ENCODE results near the gene LARGE1.

The LARGE1 gene

DNA sequence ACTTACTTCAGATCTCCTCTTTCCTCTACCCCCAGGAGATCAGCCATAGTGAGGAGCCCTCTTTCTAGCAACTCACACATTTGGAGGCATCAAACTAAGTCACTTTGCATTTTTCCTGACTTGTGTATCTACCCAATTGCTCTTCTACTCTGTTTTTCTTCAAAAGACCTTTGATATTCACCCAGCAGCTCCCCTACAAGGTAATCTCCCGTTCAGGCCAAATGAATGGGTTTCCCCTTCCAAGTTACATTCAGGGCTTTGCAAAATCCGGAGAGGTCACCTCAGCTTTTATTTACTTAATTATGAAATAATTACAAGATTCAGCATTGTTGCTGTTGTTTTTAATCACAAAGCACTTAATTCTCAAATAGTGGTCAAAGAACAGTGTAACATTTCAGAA lies 6.1 kb downstream of the LARGE1 start:
- DNase-seq (ENCODE audit: low read depth, low spot score): no peak

GRCh38 chr22:33913188-33913587 lies 7.1 kb downstream of the LARGE1 start:
- no peak for DNase-seq (ENCODE audit: low read depth, low spot score)

DNA sequence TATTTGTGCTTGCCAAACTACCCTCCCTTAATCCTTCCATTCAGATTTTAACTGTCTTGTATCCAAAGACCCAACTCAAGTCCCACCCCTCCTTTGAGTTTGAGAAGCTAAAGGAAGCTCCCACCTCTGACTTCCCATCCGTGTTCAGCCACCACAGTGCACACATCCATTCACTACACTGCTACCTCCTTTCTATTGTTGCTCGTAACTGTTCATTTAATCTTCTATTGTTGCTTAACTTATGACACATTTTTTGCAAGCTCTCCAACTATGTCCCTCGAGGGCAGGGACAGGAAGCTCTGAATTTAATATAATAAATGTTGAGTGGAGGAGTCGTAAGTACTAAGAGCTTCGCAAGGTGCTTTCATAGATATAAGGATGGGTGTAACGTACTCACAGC lies 10.4 kb downstream of the LARGE1 start:
- no peak for DNase-seq (ENCODE audit: low read depth, low spot score)

DNA sequence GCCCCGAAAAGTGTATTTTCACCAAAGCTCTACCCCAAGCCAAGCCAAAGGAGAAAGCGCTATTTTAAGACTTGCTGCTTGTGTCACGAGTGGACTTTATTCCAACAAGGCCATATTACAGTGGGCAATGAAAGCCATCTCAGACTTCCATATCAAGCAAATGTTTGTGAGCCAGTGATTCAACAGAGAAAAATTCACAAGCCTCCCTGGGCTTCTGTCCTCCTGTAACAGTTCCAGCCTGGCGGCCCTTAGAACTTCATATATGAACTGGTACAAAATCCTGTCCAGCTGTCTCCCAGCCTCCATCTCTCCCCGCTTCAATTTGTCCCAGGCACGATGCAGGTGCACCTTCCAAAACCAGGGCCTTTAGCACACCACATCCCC lies 11.2 kb downstream of the LARGE1 start:
- DNase-seq (ENCODE audit: low read depth, low spot score): no peak

DNA sequence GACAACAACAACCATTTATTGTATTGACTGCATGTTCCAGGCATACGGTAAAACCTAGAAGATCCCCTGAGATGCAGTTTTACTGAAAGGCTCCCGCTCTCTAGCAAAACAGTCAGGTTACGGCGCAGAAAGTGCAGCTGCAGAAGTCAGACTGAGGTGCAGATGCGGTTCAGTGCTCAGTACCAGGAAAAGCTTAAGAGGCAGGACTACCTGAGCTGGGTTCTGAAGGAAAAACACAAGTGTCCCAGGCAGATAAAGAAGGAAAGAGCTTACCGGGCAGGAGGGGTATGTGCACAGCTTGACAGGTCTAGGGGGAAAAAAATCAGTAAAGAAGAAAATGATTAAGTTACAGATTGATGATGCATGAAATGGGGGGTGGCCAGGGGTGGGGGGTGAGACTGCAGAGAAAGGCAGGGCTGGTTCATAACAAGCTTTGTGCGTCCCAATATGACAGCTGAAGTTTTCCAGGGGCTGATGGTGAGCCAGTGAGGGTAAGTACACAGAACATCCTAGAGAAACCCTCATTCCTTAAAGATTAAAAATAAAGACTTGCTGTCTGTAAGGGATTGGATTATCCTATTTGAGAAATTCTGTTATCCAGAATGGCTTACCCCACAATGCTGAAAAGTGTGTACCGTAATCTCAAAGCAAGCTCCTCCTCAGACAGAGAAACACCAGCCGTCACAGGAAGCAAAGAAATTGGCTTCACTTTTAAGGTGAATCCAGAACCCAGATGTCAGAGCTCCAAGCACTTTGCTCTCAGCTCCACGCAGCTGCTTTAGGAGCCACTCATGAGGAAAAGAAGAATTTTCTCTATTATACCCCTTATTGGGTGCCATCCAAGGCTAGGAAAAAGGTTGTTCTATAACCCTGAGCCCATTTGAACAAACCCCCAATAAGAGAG lies 11.9 kb downstream of the LARGE1 start:
- DNase-seq (ENCODE audit: low read depth, low spot score): no peak

DNA sequence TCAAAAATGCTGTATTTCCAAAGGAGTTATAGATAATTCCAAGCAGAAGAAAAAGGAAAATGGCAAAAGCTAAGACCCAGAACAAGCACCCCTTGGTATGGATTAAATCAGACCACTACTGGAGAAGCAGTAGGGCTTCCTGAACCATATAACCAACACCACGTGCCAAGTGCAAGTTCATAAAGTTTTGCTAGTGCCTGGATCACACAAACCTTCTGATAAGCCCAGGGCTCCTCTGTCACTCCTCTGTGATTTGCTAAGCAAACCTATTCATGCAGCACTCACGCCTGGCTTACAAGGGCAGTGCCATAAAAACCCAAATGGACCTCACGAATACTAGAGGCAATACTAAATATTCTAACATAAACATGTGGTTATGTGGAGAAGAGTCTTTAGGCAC lies 13.3 kb downstream of the LARGE1 start:
- no peak for DNase-seq (ENCODE audit: low read depth, low spot score)

DNA sequence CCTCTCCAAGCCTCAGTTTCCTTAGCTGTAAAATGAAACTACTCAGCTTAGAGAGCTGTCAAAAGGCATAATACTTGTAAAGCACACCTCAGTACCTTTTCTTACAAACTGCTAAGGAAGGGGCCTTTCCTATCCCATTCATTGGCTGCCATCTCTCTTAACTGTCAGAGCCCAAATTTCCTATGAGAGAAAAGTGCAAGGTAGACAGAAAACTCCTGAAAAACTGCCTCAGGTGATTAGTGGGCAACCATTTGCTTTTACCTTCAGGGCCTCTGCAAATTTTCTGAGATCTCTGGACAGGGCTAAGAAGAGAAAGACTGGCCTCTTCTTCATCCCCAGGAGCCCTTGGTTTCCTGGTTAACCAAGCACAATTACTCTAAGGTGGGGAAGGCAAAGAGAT lies 13.8 kb downstream of the LARGE1 start:
- no peak for DNase-seq (ENCODE audit: low read depth, low spot score)

DNA sequence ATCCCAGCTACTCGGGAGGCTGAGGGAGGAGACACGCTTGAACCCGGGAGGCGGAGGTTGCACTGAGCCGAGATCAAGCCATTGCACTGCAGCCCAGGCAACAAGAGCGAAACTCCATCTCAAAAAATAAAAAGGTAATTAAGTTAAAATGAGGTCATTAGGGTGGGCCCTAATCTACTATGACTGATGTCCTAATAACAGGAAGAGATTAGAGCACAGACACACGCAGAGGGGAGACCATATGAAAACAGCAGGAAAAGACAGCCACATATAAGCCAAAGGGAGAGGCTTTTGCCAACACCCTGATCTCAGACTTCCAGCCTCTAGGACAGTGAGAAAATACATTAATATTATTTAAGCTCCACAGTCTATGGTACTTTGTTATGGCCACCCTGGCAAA lies 17.3 kb downstream of the LARGE1 start:
- DNase-seq (ENCODE audit: low read depth, low spot score): no peak

DNA sequence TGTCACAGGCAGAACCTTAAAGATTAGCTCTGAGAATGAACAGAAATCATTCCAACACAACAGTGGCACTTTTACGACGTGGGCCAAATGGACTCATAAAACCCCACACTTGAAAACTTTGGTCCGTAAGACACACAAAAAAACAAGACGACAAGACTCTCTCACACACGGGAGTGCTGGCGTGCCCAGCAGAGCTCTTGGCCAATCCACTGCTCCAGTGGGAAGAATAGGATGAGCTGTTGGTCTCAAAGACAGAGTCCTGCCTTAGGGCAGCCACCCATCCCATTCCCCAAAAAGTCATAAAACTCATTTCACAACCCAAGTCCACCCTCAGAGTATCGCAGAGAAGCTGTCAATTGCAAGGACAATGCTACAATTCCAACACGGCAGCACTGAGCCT lies 18.2 kb downstream of the LARGE1 start:
- no peak for DNase-seq (ENCODE audit: low read depth, low spot score)

- no peak for DNase-seq (ENCODE audit: low read depth, low spot score)
Observed at GRCh38 chr22:33898121-33898520, 22.2 kb downstream of the LARGE1 start.

GRCh38 chr22:33897448-33897835 lies 22.8 kb downstream of the LARGE1 start:
- DNase-seq (ENCODE audit: low read depth, low spot score): no peak

DNA sequence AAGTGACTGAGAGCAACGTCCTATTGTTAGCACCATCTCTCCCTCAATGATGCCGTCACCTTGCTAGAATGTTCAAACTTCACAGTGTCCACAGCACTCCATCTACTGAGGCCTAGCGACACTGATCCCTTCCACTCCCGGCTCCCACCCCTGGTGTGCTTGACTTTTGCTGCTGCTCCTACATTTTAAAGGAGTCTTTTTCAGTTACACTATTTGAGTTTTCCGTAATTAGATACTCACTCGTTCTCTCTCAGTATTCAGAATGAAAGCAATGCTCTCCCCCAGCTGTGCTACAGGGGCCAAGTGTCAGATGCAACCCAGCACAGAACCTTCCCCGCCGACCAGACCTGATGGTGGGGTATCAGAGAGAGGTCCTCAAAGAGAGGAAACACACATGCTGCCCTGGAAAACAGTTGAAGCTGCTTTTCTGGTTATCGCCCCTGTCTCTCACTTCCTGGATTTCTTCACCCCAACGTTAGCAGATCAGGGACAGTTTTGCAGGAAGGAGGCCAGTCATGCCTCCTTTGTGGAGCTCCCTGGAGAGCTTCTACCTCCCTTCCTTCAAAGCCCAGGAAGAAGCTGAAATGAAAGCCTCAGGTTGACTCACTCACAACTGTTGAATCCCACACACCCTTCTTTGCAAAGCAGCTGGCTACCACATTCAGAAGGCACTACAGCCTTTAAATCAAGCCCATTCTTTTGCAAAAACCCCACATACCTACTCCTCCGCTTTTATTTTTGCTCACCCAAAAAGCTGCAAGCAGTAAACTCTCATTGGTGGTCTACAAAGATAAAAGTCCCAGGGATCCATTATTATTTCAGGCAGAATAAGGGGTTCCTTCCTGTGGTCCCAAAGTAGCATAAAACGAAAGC lies 23.5 kb downstream of the LARGE1 start:
- DNase-seq (ENCODE audit: low read depth, low spot score): no peak

- DNase-seq (ENCODE audit: low read depth, low spot score): no peak
Observed at GRCh38 chr22:33896154-33896553, 24.1 kb downstream of the LARGE1 start.

DNA sequence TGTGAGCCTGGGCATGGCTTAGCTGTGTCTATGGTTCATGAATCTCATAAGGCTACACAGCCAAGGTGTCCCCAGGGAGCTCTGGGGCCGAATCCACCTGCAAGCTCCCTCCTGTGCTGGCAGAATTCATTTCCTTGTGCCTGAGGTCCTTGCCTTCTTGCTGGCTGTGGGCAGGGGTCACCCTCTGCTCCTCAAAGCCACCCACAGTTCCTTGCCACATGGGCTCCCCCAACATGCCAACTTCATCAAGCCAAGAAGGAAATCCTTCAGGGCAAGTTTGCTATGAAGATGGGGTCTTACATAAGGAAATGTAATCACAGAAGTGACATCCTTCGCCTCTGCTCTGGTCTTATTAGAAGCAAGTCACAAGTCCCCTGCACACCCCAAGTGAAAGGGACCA lies 24.8 kb downstream of the LARGE1 start:
- no peak for DNase-seq (ENCODE audit: low read depth, low spot score)

GRCh38 chr22:33894515-33894914 lies 25.8 kb downstream of the LARGE1 start:
- DNase-seq (ENCODE audit: low read depth, low spot score): no peak

- no peak for DNase-seq (ENCODE audit: low read depth, low spot score)
Observed at GRCh38 chr22:33894036-33894435, 26.2 kb downstream of the LARGE1 start.

DNA sequence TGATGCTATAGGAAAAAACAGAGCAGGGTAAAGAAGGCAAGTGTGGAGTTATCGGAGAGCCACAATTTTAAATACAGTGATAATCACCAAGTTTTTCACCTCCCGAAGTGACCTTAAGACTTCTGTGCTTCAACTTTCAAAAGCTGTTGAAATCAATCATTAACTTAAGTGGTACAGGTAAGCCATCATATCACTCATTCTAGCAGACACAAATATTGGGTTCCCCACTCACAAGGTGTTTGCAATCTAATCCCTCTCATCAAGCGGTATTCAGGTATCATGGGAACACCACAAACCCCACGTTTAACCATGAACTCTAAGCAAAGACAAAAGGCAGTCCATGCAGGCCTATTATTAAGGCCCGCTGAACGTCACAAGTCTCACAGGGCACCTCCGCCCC lies 26.8 kb downstream of the LARGE1 start:
- DNase-seq (ENCODE audit: low read depth, low spot score): no peak

DNA sequence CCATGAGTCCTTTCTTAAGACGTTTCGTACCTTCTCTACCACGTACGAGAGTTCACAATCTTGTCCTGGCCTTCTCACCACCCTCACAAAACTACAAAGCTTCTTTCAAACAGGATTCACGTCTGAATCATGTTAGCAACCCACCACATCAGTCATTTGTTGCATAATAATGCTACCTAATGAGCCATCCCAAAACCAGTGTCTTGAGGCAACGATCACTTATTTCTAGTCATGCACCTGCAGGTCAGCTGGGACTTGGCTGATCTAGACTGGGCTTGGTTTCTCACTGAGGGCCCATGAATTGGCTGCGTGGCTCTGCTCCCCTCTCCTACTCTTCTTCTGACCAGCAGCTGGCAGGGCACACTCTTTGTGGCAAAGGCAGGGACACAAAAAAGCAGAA lies 28.3 kb downstream of the LARGE1 start:
- no peak for DNase-seq (ENCODE audit: low read depth, low spot score)

GRCh38 chr22:33891455-33891854 lies 28.8 kb downstream of the LARGE1 start:
- DNase-seq (ENCODE audit: low read depth, low spot score): no peak

- no peak for DNase-seq (ENCODE audit: low read depth, low spot score)
Observed at GRCh38 chr22:33889748-33890147, 30.5 kb downstream of the LARGE1 start.

DNA sequence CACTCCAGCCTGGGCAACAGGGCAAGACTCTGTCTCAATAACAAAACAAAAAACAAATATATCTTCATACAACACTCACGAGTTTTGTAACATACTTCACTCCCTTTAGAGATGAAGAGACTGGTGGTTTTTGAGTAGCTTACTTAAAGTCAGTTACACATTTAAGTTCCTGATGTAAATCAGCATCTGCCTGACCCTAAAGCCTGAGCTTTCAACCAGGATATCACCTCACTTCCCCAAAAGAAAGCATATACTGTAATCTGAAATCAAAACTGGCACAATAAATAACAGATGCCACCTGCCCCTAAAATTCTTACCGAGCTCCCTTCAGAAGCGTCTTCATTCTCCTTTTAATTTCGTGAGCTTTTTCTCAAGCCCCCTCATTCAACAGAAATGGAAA lies 31.5 kb downstream of the LARGE1 start:
- DNase-seq (ENCODE audit: low read depth, low spot score): no peak

- no peak for DNase-seq (ENCODE audit: low read depth, low spot score)
Observed at GRCh38 chr22:33887173-33887572, 33.1 kb downstream of the LARGE1 start.

GRCh38 chr22:33886696-33887095 lies 33.6 kb downstream of the LARGE1 start:
- DNase-seq (ENCODE audit: low read depth, low spot score): no peak
